Neuronal stem cell (in vitro differentiated cells): ENCODE data around the gene SCUBE2.

Experiments
- DNase-seq: peaks from one replicate; pipeline ENCODE4 v3.0.0-alpha.2; 2013; ENCODE audit warnings: low spot score
- H2AFZ ChIP-seq: one replicate; pipeline ENCODE4 v1.6.1; 2013; ENCODE audit warnings: mild to moderate bottlenecking, low read length, inconsistent platforms
- H2AK5ac ChIP-seq: 2 replicates; pipeline ENCODE4 v1.6.1; 2013; ENCODE audit warnings: low read depth, mild to moderate bottlenecking, inconsistent platforms, low read length, moderate library complexity, mixed read lengths
- H2BK120ac ChIP-seq: 2 replicates; pipeline ENCODE4 v1.6.1; 2013; ENCODE audit warnings: low read depth, mild to moderate bottlenecking, inconsistent platforms, low read length, moderate library complexity, mixed read lengths
- H2BK12ac ChIP-seq: one replicate; pipeline ENCODE4 v1.6.1; 2013; ENCODE audit warnings: low read length, inconsistent platforms
- H2BK15ac ChIP-seq: 2 replicates; pipeline ENCODE4 v1.6.1; 2013; ENCODE audit warnings: mild to moderate bottlenecking, low read length, inconsistent platforms, mixed read lengths
- H2BK5ac ChIP-seq: one replicate; pipeline ENCODE4 v1.6.1; 2013; ENCODE audit warnings: inconsistent platforms, mild to moderate bottlenecking, low read length, moderate library complexity
- H3K14ac ChIP-seq: one replicate; pipeline ENCODE4 v1.6.1; 2013; ENCODE audit warnings: low read length, inconsistent platforms
- H3K18ac ChIP-seq: 2 replicates; pipeline ENCODE4 v1.6.1; 2013; ENCODE audit warnings: low read length, inconsistent platforms
- H3K23ac ChIP-seq: 2 replicates; pipeline ENCODE4 v1.6.1; 2013; ENCODE audit warnings: low read depth, mild to moderate bottlenecking, mixed read lengths, low read length, inconsistent platforms; ENCODE audit not compliant: poor library complexity
- H3K27ac ChIP-seq: replicated peaks from 3 replicates; pipeline ENCODE4 v1.5.1; 2013; ENCODE audit warnings: low read length, inconsistent platforms
- H3K27me3 ChIP-seq, 3 experiments: 2 replicates each; pipeline ENCODE4 v1.6.1; 2013; ENCODE audit warnings: low read length in 3 of 3, mild to moderate bottlenecking in 2 of 3, inconsistent platforms in 1 of 3, low read depth in 1 of 3, mixed read lengths in 1 of 3, moderate library complexity in 1 of 3; ENCODE audit not compliant: control insufficient read depth in 3 of 3, insufficient read depth in 3 of 3
- H3K36me3 ChIP-seq, 2 donors: replicated peaks in 1 of 2; 2 replicates each; pipeline ENCODE4 v1.6.1; 2013; ENCODE audit warnings: low read length in 2 of 2; ENCODE audit not compliant: control insufficient read depth in 2 of 2, insufficient read depth in 2 of 2
- H3K4ac ChIP-seq: 2 replicates; pipeline ENCODE4 v1.6.1; 2013; ENCODE audit warnings: inconsistent platforms, mild to moderate bottlenecking, low read length, moderate library complexity
- H3K4me1 ChIP-seq, 2 donors: 1 replicate in 1 of 2; 2 replicates in 1 of 2; pipeline ENCODE4 v1.6.1; 2013; ENCODE audit warnings: low read length in 2 of 2, low read depth in 1 of 2; ENCODE audit not compliant: control insufficient read depth in 2 of 2, insufficient read depth in 1 of 2
- H3K4me2 ChIP-seq: one replicate; pipeline ENCODE4 v1.6.1; 2013; ENCODE audit warnings: mild to moderate bottlenecking, low read length, inconsistent platforms; ENCODE audit not compliant: insufficient read depth, poor library complexity, severe bottlenecking
- H3K4me3 ChIP-seq, 2 donors: 2 replicates each; pipeline ENCODE4 v1.5.1; 2013; ENCODE audit warnings: low read length in 2 of 2, mild to moderate bottlenecking in 2 of 2, inconsistent platforms in 1 of 2, moderate library complexity in 1 of 2
- H3K79me1 ChIP-seq: one replicate; pipeline ENCODE4 v1.6.1; 2013; ENCODE audit warnings: low read depth, mild to moderate bottlenecking, inconsistent platforms, low read length, moderate library complexity
- H3K9ac ChIP-seq: one replicate; pipeline ENCODE4 v1.6.1; 2013; ENCODE audit warnings: mild to moderate bottlenecking, low read depth, low read length, inconsistent platforms; ENCODE audit not compliant: poor library complexity
- H3K9me3 ChIP-seq, 2 donors: replicated peaks in 1 of 2; 2 replicates each; pipeline versions ENCODE3 to v1.6.1; 2013; ENCODE audit warnings: low read length in 2 of 2, mild to moderate bottlenecking in 2 of 2, inconsistent platforms in 1 of 2, low read depth in 1 of 2, mixed read lengths in 1 of 2, moderate library complexity in 1 of 2; ENCODE audit not compliant: control insufficient read depth in 2 of 2, insufficient read depth in 1 of 2
- H4K8ac ChIP-seq: one replicate; pipeline ENCODE4 v1.6.1; 2013; ENCODE audit warnings: low read depth, mild to moderate bottlenecking, inconsistent platforms, low read length, moderate library complexity
- H4K91ac ChIP-seq: one replicate; pipeline ENCODE4 v1.6.1; 2013; ENCODE audit warnings: low read length, low read depth, mild to moderate bottlenecking, inconsistent platforms; ENCODE audit not compliant: poor library complexity
- WGBS, 2 donors: extraction: QIAGEN DNeasy Blood & Tissue Kit; methylation state at CpG; one replicate each; pipeline ENCODE4 v1.1.7; 2013; ENCODE audit warnings: missing lambda C conversion rate in 2 of 2, mixed read lengths in 1 of 2; ENCODE audit not compliant: insufficient read length in 2 of 2, insufficient replicate concordance in 1 of 2; ENCODE audit errors: extremely low coverage in 2 of 2; 5-methylcytosine and 5-hydroxymethylcytosine counted together

SCUBE2 gene

GRCh38 chr11:9069862-9070470, 21.4 kb downstream of the SCUBE2 start:
- no CpG with 5 or more reads among the region's 7 CpGs for WGBS, 2 donors

GRCh38 chr11:9069256-9069655, 22.1 kb downstream of the SCUBE2 start:
- Histone ChIP-seq H2BK120ac (no peak overlapping the region), H3K4me2 (no peak overlapping the region), H3K9ac (no peak overlapping the region), H4K91ac (no peak overlapping the region), H3K36me3 (no peaks in the 10 kb centered on the region), H2AK5ac (peak overlapping the region; percentile 65), H3K9me3 (no peaks in the 10 kb centered on the region), H3K4me3 (no peak overlapping the region), H3K4ac (no peak overlapping the region), H3K27me3 (peaks cover 0 to 1% (median 0%) of the 10 kb centered on the region in 3 experiments), H3K18ac (peak overlapping the region; percentile 60), H3K4me1 (peaks cover 14 to 20% of the 10 kb centered on the region in 2 donors), H2BK12ac (peak overlapping the region; percentile 33), H3K14ac (no peak overlapping the region), H2BK15ac (no peak overlapping the region), H3K23ac (no peak overlapping the region), H2BK5ac (no peak overlapping the region), H4K8ac (no peak overlapping the region), H3K79me1 (no peaks in the 10 kb centered on the region), H3K27ac (no peak overlapping the region), H2AFZ (no peak overlapping the region)
- no peak for DNase-seq
- WGBS, 2 donors, result no CpG with 5 or more reads among the region's 8 CpGs

More at GRCh38 chr11:9069862-9070470, 21.4 kb downstream of the SCUBE2 start:
- H3K27me3 ChIP-seq, result peaks cover 0 to 3% (median 0%) of the 10 kb centered on the region in 3 experiments
- H2BK15ac ChIP-seq, result no peak overlapping the region
- H3K14ac ChIP-seq, result no peak overlapping the region
- H3K4me3 ChIP-seq, result no peak overlapping the region
- no peak overlapping the region for H2AFZ ChIP-seq
- H3K18ac ChIP-seq, result no peak overlapping the region
- no peak overlapping the region for H2AK5ac ChIP-seq
- H3K36me3 ChIP-seq, result no peaks in the 10 kb centered on the region
- H3K4me2 ChIP-seq, result no peak overlapping the region
- H2BK5ac ChIP-seq, result no peak overlapping the region
- H3K23ac ChIP-seq, result no peak overlapping the region
- H3K9me3 ChIP-seq, result no peaks in the 10 kb centered on the region
- no peak overlapping the region for H2BK12ac ChIP-seq
- no peak overlapping the region for H3K4ac ChIP-seq
- no peak overlapping the region for H3K27ac ChIP-seq
- peaks cover 14 to 20% of the 10 kb centered on the region in 2 donors for H3K4me1 ChIP-seq
- H2BK120ac ChIP-seq, result no peak overlapping the region
- no peak overlapping the region for H3K9ac ChIP-seq
- no peaks in the 10 kb centered on the region for H3K79me1 ChIP-seq
- DNase-seq, result no peak
- no peak overlapping the region for H4K8ac ChIP-seq
- no peak overlapping the region for H4K91ac ChIP-seq

- peak overlapping the region; percentile 82 for H3K9ac ChIP-seq
- no peak overlapping the region for H3K4me2 ChIP-seq
- no peak overlapping the region for H2BK12ac ChIP-seq
- peak overlapping the region; percentile 80 for H2AFZ ChIP-seq
- H3K4me3 ChIP-seq, result peak overlapping the region in 1 of 2 donors; percentile 1
- H3K9me3 ChIP-seq, result no peaks in the 10 kb centered on the region
- H3K27ac ChIP-seq, result no peak overlapping the region
- no CpG with 5 or more reads among the region's 5 CpGs for WGBS, 2 donors
- H4K8ac ChIP-seq, result no peak overlapping the region
- no peak overlapping the region for H4K91ac ChIP-seq
- H2BK5ac ChIP-seq, result no peak overlapping the region
- no peaks in the 10 kb centered on the region for H3K79me1 ChIP-seq
- H2BK15ac ChIP-seq, result no peak overlapping the region
- H2AK5ac ChIP-seq, result no peak overlapping the region
- H3K4me1 ChIP-seq, result peaks cover 11 to 16% of the 10 kb centered on the region in 2 donors
- no peak overlapping the region for H2BK120ac ChIP-seq
- H3K14ac ChIP-seq, result no peak overlapping the region
- no peaks in the 10 kb centered on the region for H3K27me3 ChIP-seq
- H3K36me3 ChIP-seq, result no peaks in the 10 kb centered on the region
- no peak overlapping the region for H3K4ac ChIP-seq
- DNase-seq, result no peak
- H3K18ac ChIP-seq, result peak overlapping the region; percentile 49
- H3K23ac ChIP-seq, result no peak overlapping the region
These were observed 24.9 kb downstream of the SCUBE2 start for GRCh38 chr11:9066433-9066925.

- no peak for DNase-seq
- Histone ChIP-seq H3K18ac (peak overlapping the region; percentile 7), H3K27ac (no peak overlapping the region), H3K36me3 (no peaks in the 10 kb centered on the region), H3K27me3 (no peaks in the 10 kb centered on the region), H2BK5ac (no peak overlapping the region), H3K4me3 (peak overlapping the region in 1 of 2 donors; percentile 1), H2AK5ac (no peak overlapping the region), H3K4me2 (no peak overlapping the region), H3K23ac (no peak overlapping the region), H3K4ac (no peak overlapping the region), H2BK12ac (no peak overlapping the region), H3K4me1 (peaks cover 8 to 10% of the 10 kb centered on the region in 2 donors), H2BK15ac (no peak overlapping the region), H4K8ac (no peak overlapping the region), H2BK120ac (no peak overlapping the region), H4K91ac (no peak overlapping the region), H2AFZ (peak overlapping the region; percentile 80), H3K14ac (no peak overlapping the region), H3K79me1 (no peaks in the 10 kb centered on the region), H3K9me3 (no peaks in the 10 kb centered on the region), H3K9ac (no peak overlapping the region)
- WGBS, 2 donors, result no CpG with 5 or more reads among the region's 15 CpGs
These were observed 25.6 kb downstream of the SCUBE2 start for GRCh38 chr11:9065607-9066432.
